Activated CD4-positive, CD25-positive, alpha-beta regulatory T cell treated with anti-CD3 and anti-CD28 coated beads, Interleukin-2, amount 50 U/mL, for 16 hours (primary cell): ENCODE data around the gene TMEM61.
A peak's percentile ranks its signal among the peaks of the same experiment; 100 is the strongest.

Experiments
- DNase-seq: peaks from one replicate; pipeline ENCODE4 v3.0.0-alpha.2; 2020; ENCODE audit warnings: low read depth, low spot score

The TMEM61 gene

DNA sequence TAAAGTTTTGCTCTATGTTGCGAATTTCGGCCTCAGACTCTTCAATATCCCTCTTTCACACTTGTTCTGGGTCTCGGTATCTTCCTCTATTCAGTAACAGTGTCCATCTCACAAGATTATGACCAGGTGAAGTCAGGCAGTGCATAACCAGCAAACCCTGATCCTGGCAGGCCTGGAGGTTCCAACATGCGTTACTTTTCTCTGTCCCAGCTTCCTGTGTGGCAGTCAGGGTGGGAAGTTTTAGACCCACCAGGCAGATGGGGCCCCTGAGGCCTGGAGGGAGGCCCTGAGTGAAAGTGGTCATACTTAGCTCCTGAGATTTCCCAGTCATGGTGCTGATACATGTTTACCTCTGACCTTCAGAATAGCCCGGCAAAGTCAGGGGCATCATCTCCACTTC is 5.1 kb downstream of the TMEM61 start:
- no peak for DNase-seq

DNA sequence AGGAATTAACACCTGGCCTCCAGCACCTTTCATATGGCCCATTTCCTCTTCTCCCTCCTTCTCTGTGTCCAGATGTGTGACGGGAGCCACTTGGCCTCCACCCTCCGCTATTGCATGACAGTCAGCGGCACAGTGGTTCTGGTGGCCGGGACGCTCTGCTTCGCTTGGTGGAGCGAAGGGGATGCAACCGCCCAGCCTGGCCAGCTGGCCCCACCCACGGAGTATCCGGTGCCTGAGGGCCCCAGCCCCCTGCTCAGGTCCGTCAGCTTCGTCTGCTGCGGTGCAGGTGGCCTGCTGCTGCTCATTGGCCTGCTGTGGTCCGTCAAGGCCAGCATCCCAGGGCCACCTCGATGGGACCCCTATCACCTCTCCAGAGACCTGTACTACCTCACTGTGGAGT is 5.6 kb downstream of the TMEM61 start:
- DNase-seq, result no peak

DNA sequence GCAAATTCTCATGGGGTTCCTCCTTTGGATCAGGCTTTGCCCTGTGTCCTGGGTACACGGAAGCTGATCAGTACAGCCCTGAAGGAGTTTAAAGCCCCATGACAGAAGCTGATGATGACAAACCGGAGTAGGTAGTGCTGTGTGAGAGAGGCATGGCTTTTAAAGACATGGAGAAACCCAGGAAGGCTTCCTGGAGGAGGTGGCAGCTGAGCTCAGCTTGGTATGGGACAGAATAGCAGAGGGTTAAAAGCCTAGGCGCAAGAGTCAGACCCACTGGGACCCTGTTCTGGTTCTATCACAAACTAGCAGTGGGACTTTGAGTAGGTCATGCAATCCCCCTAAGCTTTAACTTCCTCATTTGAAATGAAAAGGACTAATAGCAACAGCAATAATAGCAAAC is 6.1 kb downstream of the TMEM61 start:
- no peak for DNase-seq

DNA sequence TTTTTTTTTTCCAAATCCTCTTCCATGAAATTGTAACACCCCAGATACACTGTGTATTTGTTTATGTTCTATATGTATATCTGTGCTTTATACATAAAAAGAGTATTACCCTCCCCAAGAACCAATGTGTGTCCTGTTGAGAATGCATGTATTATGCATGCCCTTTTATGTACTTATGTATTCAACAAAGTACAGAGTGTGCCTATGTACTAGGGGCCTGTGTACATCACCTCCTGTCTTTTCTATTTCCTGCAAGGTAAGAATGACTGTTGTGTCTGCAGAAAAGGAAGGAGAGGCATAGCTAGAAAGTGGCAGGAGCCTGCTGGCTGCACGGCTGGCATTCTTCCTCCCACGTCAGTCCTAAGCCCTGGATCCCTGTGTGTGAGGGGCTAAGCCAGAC is 7.0 kb downstream of the TMEM61 start:
- DNase-seq, result no peak

DNA sequence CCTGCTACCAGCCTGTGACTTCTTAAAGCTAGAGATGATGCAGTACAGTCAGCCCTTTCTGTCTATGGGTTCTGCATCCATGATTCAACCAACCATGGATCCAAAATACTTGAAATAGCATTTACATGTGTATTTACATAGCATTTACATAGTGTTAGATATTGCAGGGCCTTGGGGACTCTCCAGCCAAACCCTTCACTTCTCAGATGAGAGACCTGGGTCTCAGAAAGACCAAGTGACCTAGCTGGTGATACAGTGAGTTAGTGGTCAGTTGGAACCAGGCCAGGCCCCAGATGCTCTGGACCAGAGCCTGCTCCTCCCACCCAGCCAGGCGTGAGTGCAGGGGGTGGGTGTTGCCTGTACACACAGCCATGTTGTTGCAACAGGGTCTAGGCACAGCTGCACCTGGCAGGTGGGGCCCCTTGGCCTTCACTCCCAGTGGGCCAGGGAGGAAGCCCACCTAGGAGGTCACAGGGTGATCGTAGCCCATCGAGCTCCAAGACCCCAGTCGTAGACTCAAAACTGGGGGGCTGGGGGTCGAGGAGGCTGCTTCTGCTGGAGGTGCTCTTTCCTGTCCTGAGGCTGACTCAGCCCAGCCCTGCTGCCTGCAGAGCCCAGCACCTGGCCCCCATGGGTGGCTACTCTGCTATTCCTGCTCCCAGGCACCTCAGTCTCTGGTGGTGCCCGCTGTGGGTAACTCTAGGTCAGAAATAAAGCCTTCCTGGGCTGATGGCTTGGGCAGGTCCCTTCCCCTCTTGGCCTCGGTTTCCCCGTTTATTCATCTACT is 7.7 kb downstream of the TMEM61 start:
- DNase-seq, result no peak

DNA sequence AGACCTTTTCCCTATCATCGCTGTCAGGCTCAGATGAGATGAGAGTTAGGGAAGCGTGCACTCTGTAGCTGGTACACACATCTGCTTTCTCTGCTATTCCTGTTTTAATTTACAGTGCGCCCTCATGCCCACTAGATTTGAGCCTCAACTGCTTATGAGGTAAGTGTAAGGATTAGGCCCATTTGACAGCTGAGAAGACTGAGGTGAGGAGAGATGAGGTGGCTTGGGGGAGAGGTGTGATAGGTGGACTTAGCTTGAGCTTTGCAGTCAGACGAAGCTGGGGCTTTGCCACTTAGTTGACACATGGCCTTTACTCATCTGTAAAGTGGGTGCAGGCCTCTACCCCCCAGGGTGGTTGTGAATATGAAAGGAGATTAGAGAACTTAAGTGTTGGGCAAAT is 8.5 kb downstream of the TMEM61 start:
- DNase-seq, result no peak

DNA sequence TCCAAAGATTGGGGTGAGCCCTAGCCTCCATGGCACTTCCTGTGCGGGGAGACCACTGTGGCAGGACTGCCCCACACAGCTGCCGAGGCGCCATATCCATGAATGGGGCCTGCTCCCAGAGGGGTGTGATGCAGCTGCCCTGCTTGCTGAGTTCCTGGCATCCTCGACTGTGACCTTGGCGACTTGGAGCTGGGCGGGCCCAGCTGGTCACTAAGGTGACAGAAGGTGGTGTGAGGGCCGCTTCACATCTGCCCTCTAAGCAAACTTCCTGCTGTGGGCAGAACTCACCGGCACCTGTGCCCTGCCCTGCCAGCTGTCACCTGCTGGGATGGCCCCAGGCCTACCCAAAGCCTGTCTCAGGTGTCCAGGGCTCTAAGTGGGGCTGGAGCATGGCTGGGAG is 9.0 kb downstream of the TMEM61 start:
- DNase-seq, result no peak

DNA sequence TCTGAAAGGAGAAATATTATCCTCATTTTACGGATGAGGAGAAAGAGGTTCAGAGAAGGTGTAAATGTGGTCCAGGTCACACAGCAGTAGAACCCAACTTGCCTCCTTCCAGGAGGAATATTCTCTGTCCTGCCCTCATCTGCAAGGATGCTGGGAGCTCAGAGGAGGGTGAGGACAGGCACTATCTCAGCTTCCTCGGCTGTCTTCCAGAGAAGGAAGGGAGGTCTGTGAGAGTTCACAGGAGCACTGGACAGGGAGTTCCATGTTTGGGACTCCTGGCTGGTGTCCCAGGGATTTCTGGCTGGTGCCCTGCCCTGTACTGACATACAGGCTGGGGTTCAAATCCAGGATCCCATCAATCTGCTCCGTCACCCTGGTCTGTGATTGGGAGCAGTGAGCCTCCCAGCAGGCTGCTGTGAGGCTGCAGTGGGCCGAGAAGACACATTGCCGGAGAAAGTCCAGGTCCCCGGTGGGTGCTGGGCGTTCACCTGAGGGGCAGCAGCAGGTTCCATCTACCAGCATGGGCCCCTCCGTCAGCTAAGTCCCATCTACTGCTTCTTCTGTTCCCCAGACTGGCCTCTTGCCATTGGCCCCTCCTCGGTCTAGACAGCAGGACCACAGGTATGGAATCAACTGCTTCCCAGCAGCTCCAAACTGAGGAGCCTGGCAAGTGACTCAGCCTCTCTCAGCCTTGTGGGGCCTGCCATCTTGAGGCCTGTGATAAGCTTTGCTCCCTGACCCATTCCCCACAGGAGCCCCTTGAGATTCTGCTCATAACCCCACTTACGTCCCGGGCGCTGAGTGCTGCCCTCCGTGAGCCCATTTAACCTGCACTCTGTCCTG is 9.8 kb downstream of the TMEM61 start:
- no peak for DNase-seq

DNA sequence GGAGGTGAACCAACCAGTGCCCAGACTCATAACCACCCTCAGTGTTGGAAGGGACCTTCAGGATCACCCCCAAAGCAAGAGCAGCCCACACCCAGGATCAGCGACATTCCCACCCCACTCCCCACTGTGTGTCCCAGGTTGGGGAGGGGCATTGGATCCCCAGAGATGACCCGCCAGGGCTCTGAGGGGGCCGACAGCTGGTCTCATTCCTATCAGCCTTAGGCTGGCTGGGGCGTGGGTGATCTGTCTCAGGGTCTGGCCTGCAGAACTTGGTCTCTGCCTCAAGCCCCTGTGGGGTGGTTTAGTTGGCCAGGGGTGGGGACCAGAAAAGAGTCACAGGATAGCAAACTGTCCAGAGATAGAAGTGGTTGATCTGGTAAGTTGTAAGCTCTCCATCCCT is 10.5 kb downstream of the TMEM61 start:
- DNase-seq, result no peak

DNA sequence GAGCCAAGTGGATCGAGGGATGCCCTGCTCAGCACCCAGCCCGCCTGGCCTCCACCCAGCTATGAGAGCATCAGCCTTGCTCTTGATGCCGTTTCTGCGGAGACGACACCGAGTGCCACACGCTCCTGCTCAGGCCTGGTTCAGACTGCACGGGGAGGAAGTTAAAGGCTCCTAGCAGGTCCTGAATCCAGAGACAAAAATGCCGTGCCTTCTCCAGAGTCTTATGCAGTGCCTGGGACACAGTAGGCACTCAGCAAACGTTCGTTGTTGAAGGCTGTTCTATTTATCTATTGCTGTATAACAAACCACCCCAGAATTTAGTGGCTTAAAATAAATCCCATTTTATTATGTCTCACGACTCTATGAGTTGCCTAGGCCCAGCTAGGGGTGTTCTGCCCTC is 11.5 kb downstream of the TMEM61 start:
- no peak for DNase-seq

DNA sequence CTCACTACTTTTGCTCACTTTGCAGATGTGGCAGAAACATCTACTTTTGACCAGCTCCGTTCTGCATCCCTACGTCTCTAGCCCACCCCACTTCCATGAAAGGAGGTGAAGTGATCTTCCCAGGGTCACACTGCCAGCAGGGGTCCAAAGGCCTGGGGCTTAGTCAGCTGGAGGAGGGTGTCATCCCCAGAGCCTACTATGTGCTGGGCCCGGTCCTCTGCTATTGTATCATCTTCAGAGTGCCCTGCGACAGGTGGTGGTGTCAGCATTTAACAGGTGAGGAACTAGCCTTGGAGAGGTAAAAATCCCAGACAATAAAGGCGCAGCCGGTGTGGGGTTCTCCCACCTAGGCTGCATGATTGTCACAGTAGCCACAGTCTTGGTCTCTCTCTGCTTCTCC is 12.7 kb downstream of the TMEM61 start:
- no peak for DNase-seq

DNA sequence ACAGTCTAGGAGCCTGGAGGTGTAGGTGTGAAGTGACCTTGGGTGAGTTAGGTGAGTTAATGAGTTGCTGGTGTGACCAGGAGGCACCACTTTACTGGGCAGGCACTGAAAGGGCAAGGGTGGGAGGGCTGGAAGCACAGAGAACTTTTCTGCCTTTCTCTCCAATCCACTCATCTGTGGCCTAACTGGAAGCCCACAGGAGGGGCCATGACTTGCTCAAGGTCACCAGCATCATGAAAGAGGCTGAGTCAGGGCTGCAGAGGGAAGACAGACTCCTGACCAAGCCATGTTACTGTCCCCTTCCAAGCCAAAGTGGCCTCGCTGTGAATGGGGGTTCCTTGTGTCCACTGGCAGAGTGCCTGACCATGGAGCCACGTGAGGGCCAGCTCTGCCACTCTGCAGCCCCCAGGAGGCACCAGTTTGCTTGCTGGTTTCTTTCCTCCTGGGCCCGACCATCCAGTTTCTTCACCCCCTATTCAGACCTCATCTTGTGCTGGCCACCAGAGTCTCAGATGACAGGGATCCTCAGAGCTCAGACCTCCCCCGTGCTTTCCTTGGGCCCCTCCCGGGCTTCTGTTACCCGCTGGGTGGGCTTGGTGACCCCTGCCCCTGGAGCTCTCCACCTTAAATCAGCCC is 14.0 kb downstream of the TMEM61 start:
- DNase-seq, result no peak

DNA sequence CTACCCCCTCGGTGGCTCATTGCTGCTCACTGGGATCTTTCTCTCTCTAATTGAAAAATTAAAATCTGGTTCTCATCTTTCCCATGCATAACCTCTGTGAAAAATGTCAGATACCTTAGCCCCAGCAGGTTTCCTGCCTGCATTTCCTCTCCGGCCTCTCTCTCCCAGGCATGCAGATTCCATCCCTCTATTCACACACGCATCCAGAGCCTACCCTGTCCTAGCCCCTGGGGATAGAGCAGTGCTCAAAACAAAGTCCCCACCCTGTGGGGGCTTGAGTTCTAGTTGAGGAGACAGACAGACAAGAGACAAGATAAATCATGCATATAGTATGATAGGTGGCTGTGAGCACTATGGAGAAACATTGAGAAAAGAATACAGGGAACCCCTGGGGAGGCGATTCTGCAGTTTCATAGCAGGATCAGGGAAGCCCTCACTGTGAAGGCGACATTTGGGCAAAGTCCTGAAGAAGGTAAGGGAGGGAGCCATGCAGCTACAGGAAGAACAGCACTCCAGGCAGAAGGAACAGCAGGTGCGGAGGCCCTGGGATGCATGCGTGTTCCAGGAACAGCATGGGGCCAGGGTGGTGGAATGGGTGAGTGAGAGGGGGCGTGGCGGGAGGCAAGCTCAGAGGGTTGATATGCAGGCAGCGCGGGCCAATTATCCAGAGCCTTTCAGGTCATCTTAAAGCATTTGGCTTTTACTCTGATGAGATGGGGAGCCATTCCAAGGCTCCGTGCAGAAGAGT is 14.8 kb downstream of the TMEM61 start:
- DNase-seq, result no peak

DNA sequence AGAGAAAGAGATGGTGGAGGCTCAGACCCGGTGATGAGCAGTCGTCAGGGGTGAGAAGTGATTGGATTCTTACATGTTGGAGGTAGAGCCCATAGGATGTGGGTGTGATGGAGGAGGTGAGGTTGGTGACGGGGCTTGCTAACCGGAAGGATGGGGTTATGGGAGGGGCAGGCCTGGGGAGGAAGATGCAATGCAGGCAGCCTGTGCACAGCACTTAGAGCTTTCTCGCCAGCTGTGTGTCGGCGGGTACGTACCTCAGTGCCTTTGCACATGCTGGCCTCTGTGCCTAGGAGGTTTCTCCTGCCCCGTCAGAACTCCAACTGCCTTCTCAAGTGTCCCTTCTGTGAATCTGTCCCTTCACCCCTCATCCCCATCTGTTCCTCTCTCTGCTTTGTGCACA is 15.4 kb downstream of the TMEM61 start:
- no peak for DNase-seq

DNA sequence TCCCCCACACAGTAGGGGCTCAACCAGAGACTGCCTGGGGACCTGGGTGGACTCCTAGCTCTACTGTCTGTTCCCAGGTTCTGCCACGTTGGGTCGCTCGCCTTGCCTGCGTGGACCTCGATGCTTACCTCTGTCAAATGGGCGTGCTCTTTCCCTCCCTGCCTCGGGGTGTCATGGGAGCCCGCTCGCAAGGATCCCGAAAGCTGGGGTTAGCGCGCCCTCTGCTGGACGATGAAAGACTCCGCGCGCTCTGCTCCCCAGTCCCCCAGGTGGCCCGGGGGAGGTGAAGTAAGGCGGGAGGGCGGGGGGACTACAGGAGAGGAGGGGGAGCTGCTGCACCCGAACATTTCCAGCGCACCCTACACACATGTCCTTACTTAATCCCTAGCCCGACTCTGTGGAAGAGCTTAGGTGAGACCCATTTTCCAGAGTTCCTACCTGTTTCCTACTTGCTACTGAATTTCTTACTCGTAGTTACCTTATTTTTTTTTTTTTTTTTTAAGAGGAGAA is 16.0 kb downstream of the TMEM61 start:
- DNase-seq, result peak; percentile 63

DNA sequence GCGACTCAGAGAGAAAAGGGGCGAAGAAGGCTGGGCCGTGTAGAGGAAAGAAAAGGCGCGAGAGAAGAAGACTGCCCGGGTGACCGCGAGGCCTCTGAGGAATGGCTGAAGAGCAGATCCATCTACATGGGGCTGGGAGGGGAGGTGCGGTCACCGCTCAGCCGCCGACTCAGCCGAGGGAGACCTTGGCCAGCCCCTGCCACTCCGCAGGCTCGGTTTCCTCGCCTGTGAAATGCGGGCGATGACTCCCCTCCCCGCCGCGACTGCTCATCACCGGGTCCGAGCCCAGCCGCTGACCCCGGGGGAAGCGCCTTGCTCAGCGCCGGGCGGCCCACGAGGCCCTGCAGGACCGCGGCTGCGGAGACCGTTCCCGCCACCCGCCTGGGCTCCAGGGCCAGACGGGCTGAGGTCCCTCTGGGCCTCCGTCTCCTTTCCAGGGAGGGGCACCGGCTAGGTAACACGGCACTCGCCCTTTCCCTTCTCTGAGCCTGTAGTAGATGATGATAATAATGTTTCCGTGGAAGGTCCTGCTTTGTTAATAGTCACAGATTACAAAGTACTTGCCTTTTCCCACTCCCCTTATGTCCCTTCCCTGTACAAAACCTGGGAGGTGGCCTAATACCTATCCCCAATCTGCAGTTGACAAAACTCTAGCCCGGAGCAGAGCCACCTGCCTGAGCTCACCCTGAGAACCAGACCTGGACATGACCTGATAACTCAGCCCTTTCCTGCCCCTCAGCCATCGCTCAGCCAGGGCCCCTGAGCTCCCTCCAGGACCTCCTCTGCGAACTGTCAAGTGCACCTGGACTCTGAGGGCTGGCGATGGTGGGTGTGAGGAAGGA is 16.7 kb downstream of the TMEM61 start:
- DNase-seq, result no peak

DNA sequence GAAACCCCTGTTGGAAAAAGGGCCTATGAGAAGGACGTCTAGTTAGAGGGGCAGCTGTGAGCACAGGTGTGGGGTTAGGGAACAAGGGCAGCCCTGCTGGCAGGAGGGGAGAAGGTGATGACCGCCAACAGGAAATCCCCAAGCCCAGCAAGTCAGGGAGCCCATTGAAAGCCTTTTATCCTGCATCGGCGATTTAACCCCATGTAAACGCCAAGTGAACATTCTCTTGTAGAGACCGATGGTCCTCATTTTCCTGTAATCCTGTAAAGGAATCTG is 17.2 kb downstream of the TMEM61 start:
- no peak for DNase-seq

DNA sequence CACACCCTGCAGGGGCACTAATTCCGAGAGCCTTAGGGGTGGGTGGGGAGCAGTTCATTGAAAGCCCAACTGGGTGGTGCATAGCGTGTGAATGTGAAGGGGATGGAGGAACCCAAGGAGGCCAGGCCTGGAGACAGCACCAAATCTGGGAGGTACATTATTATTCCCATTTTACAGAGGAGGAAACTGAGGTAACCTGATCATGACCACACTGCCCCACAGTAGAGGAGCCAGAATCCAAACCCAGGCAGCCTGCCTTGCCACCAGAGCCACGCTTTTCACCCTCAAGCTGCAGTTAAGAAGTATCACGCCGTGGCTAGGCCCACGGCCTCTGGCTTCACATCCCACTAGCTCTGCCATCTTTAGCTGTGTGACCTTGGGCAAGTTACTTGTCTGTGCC is 17.7 kb downstream of the TMEM61 start:
- DNase-seq, result no peak

DNA sequence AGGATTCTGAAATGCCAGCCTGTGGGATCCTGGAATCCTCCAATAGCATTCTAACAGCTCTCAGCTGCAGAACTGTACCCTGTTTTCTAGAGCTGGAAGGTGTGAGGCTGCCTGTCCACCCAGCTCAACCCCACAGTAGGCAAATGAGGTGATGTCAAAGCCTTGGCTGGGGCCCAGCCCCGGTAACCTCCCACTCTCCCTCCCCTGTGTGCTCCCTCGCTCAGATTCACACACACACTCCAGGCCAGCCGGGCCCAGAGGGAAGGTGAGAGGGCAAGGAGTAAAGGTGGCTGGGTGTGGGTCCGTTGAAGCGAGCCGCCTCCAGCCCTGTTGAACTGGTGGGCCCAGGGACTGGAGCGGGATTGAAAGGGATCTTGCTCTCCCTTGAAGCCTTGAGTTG is 18.2 kb downstream of the TMEM61 start, which contains the start of gene BSND:
Gene BSND (plus strand): TSS at position 257 of the 400 bp plus-strand sequence. CDS start 254 bp downstream, outside the sequence.
- no peak for DNase-seq

DNA sequence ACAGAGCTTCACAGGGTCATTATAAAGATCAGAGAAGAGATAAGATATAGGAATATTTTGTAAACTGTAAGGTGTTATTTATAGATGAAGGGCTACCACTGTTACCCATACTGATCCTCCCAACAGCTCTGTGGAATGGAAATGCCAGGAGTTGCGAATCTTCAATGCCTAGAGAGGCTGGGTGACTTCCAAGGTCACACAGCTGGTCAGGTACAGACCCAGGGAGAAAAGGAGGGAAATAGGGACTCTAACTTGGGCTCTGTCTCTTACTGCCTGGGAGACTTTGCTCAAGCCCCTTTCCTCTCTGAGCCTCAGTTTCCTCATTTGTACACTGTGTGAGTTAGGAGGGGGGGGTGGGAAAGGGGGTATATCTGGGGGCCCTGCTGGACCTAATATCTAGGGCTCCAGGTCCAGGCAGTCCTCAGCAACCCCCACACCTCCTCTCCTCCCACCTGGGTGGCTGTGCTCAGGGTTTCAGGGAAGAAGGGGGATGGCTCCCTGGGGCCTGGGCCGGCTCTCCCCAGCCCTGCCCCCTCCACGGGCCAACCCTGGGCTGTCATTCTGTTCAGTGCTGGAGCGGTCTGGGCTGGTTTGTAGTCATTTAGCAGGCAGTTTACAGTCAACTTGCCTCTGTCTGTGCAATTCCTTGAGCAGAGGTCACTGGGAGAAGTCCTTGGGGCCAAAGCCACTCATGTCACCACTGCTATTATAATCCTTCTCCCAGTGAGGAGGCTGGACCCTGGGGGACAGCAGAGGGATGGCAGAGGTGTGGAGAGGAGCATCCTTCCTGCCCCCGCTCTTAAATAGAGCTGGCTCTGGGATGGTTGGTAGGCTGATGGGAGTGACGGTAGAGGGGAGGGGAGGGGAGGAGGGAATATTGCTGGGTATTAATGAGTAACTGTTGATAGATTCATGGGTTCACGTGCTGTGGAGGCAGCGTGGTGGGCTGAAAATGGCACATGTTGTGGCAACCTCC is 20.0 kb downstream of the TMEM61 start:
- DNase-seq, result no peak
